Nucleus accumbens (tissue), 56 donors: ENCODE data around the gene ATP6V1D.
"Not testable (repeated sequence)": the region's sequence is repeated elsewhere in the genome, so short reads cannot be mapped to it uniquely, and the experiment has no call there.

ENCODE experiments used
- DNase-seq, 56 donors: peaks; one replicate each; lab custom pipeline; 2025; lab: John Stamatoyannopoulos, UW

The ATP6V1D gene

GRCh38 chr14:67371247-67372148 lies 11.9 kb upstream of the ATP6V1D start:
- DNase-seq, result no peak

GRCh38 chr14:67370830-67371229 lies 11.2 kb upstream of the ATP6V1D start:
- DNase-seq, result no peak

- no peak for DNase-seq
Observed at GRCh38 chr14:67365476-67365875, 5.9 kb upstream of the ATP6V1D start.

- no peak for DNase-seq
Observed at GRCh38 chr14:67360470-67361206, 1.0 kb upstream of the ATP6V1D start.

- DNase-seq, result peak in 4 of 56 donors; percentile 54 to 64 (median 59)
Observed at GRCh38 chr14:67358924-67359774, 455 bp downstream of the ATP6V1D start.

- DNase-seq, result no peak
Observed at GRCh38 chr14:67357969-67358354, 1.6 kb downstream of the ATP6V1D start.

GRCh38 chr14:67357186-67357968 lies 2.2 kb downstream of the ATP6V1D start:
- no peak for DNase-seq

- DNase-seq, result no peak
Observed at GRCh38 chr14:67352055-67352454, 7.5 kb downstream of the ATP6V1D start.

GRCh38 chr14:67345583-67345982 lies 14.0 kb downstream of the ATP6V1D start:
- no peak for DNase-seq

GRCh38 chr14:67343601-67344230 lies 15.9 kb downstream of the ATP6V1D start:
- DNase-seq, result no peak

GRCh38 chr14:67341231-67341630 lies 18.4 kb downstream of the ATP6V1D start:
- not testable (repeated sequence) for DNase-seq

- no peak for DNase-seq
Observed at GRCh38 chr14:67335781-67336180, 23.8 kb downstream of the ATP6V1D start.

- DNase-seq, result no peak
Observed at GRCh38 chr14:67332468-67332867, 27.1 kb downstream of the ATP6V1D start.

- no peak for DNase-seq
Observed at GRCh38 chr14:67331368-67332125, 28.1 kb downstream of the ATP6V1D start.

GRCh38 chr14:67329666-67330065 lies 29.9 kb downstream of the ATP6V1D start:
- DNase-seq, result not testable (repeated sequence)

GRCh38 chr14:67319142-67319541 lies 40.5 kb downstream of the ATP6V1D start:
- DNase-seq, result no peak

GRCh38 chr14:67317822-67318221 lies 41.8 kb downstream of the ATP6V1D start:
- DNase-seq, result no peak

- DNase-seq, result no peak
Observed at GRCh38 chr14:67313153-67313552, 46.5 kb downstream of the ATP6V1D start.

GRCh38 chr14:67311868-67312267 lies 47.7 kb downstream of the ATP6V1D start:
- no peak for DNase-seq
